K562 treated with DMSO at 1 percent for 48 hours (cell line): ENCODE results near the gene HSFY2. TPM values are rescaled to one million over a fixed set of nuclear protein-coding genes. Genes with fewer than 3 reads are reported as not detected.

Source experiments
- total RNA-seq: library from RNA; unstranded; fragments of 300-600 nt; gene quantifications from 2 replicates; pipeline ENCODE4 v1.2.3, GENCODE V29; 2022; ENCODE audit warnings: low replicate concordance; ENCODE audit errors: extremely low read depth

HSFY2 gene, protein sequence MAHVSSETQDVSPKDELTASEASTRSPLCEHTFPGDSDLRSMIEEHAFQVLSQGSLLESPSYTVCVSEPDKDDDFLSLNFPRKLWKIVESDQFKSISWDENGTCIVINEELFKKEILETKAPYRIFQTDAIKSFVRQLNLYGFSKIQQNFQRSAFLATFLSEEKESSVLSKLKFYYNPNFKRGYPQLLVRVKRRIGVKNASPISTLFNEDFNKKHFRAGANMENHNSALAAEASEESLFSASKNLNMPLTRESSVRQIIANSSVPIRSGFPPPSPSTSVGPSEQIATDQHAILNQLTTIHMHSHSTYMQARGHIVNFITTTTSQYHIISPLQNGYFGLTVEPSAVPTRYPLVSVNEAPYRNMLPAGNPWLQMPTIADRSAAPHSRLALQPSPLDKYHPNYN
- total RNA-seq = not detected in 2 replicates

DNA sequence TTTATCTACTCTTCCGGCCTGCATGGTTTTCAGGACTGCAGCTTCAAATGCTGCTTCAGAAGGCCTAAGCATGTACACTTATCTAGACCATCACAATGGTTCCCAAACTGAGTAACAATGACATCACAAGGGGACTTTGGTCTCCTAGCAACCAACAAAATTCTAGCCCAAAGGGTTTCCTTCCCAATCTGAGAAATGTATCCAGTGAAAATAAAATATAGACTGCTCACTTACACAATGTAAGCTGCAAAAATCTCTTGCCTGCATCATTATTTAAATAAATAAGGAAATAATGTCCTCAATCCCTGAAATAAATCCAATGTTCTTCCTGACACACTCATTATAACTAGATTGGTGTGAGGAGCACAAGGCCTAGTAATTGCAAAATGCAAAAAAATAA lies at the start of gene HSFY2:
HSFY2 (minus strand) TSS at position 101 of the 400 bp plus-strand sequence. CDS start 117 bp downstream, outside the sequence.

Other genes starting within 250 kb of the HSFY2 start
- gene HSFY1, start 227.0 kb downstream of the HSFY2 start, total RNA-seq = not detected in 2 replicates